Heart left ventricle (tissue), 16 donors: ENCODE results near the gene HACD2. TPM values are rescaled to one million over a fixed set of nuclear protein-coding genes. Genes with fewer than 3 reads are reported as not detected.

Experiments
- ATAC-seq, 4 donors: fragments of 200-7000 bp; cut with Tn5 transposase; one replicate each; pipeline ENCODE4 v1.9.1; 2020 to 2022; ENCODE audit warnings: moderate library complexity in 4 of 4, mild to moderate bottlenecking in 3 of 4, moderate number of reproducible peaks in 1 of 4
- DNase-seq, 5 donors: peaks; one replicate each; pipeline ENCODE4 v3.0.0-alpha.2; 2020
- H3K27ac ChIP-seq, 12 donors: fragments of 200-600 bp; sonication (generic) in 4 of 12; one replicate each; pipeline versions ENCODE4 v1.5.0 to v1.8.0; 2016 to 2022; ENCODE audit warnings: mild to moderate bottlenecking in 2 of 12
- H3K27me3 ChIP-seq, 9 donors: fragments of 200-600 bp; sonication (generic) in 2 of 9; one replicate each; pipeline versions ENCODE4 v1.5.1 to v1.8.0; 2016 to 2022; ENCODE audit warnings: mild to moderate bottlenecking in 3 of 9
- H3K36me3 ChIP-seq, 9 donors: fragments of 200-600 bp; sonication (generic) in 2 of 9; one replicate each; pipeline versions ENCODE4 v1.5.0 to v1.8.0; 2018 to 2022; ENCODE audit warnings: mild to moderate bottlenecking in 2 of 9
- H3K4me1 ChIP-seq, 12 donors: fragments of 200-600 bp; sonication (generic) in 4 of 12; one replicate each; pipeline versions ENCODE4 v1.5.0 to v1.8.0; 2016 to 2022; ENCODE audit warnings: mild to moderate bottlenecking in 3 of 12
- H3K4me3 ChIP-seq, 12 donors: fragments of 200-600 bp; sonication (generic) in 4 of 12; one replicate each; pipeline versions ENCODE4 v1.5.0 to v1.8.0; 2017 to 2022; ENCODE audit warnings: mild to moderate bottlenecking in 9 of 12, moderate library complexity in 4 of 12
- H3K9me3 ChIP-seq, 12 donors: fragments of 200-600 bp; sonication (generic) in 4 of 12; one replicate each; pipeline versions ENCODE4 v1.5.0 to v1.8.0; 2016 to 2022; ENCODE audit warnings: mild to moderate bottlenecking in 1 of 12
- POLR2A ChIP-seq, 2 donors: fragments of 450-650 bp; IDR thresholded peaks; one replicate each; pipeline ENCODE4 v1.6.1; 2017; ENCODE audit warnings: antibody characterized with exemption in 2 of 2, mild to moderate bottlenecking in 2 of 2, moderate library complexity in 2 of 2
- WGBS, 4 donors: extraction: QIAGEN DNeasy Blood & Tissue Kit in 2 of 4; methylation state at CpG; one replicate each; pipeline versions ENCODE4 v1.1.5 to v1.1.7; 2013 to 2018; 5-methylcytosine and 5-hydroxymethylcytosine counted together
- intact Hi-C, 10 donors: fragments of 100-400 bp; cut with DNase I; formaldehyde crosslinking; loops; one replicate each; pipeline versions ENCODE4 v1.11.1 to v1.14.2; 2022
- polyA plus RNA-seq, 2 donors: library from polyadenylated mRNA; stranded (reverse); fragments of 200-250 nt; gene quantifications; one replicate each; pipeline ENCODE4 v1.2.3, GENCODE V29; 2013
- total RNA-seq, 9 donors: library from RNA; depleted of rRNA in 2 of 9; stranded (reverse); fragments of >200 nt in 2 of 9; fragmentation: NEBNext Ultra II Directional in 3 of 9; extraction: Animal tissue kit (Norgen Biotek cat#: 25700) in 3 of 9; gene quantifications; one replicate each; pipeline versions ENCODE4 v1.1.0 to v1.2.4, GENCODE V29; 2016 to 2023
- TF ChIP-seq, protein P1 (sequence below), 12 donors: fragments of 200-600 bp; sonication (generic) in 4 of 12; IDR thresholded peaks; one replicate each; pipeline versions ENCODE4 v1.5.0 to v1.8.0; 2018 to 2022; ENCODE audit warnings: antibody characterized with exemption in 12 of 12, mild to moderate bottlenecking in 5 of 12
- donor health status: ischemic (EF 13 %, LVEDD 7.1; RV severe dilation, severe dysfunction).
- donor health status: healthy with polysubstance abuse.
- donor health status: DM: no; HTN: yes; CAD: no.
- donor health status: DM: no; HTN: no; CAD: no.
- donor health status: ischemic (EF 25% LVEDD 6.9; RV normal size, moderate dysfunction).
- donor health status: ischemic (EF 25% LVEDD 5.7; RV mildly dilated, moderate dysfunction).
- donor health status: healthy.
- donor health status: DM: yes; HTN: yes; CAD: no.
- donor health status: ischemic (EF 35%, LVEDD 5.7; RV mildly dilated, moderate dysfunction).
- donor health status: nonischemic (EF 11% LVEDD 7.7; RV severe dilation, severe dysfunction).
- donor health status: DM: yes; HTN: yes; CAD: no.
- donor health status: PGD.
- donor health status: ischemic (EF 29% LVEDD 5.4; RV normal size, mild dysfunction).
- donor health status: nonischemic (EF 23%, LVEDD 6.1; RV moderate dilation, normal function).

The HACD2 gene
- total and polyA plus RNA-seq, 11 donors: 5.6 to 23.3 (median 9.7) TPM

- intact Hi-C loops: no loop called here
- ATAC-seq: peak in 2 of 4 donors; percentile 24 to 42
- 43 to 66% (median 57%) methylated on average over 4 of the region's 4 CpGs for WGBS, 4 donors
Observed at GRCh38 chr3:123571264-123571972, 13.4 kb downstream of the HACD2 start.

GRCh38 chr3:123568875-123569274 is 16.0 kb downstream of the HACD2 start:
- Histone ChIP-seq H3K4me3 (no peak overlapping the region), H3K36me3 (peaks cover 0 to 12% (median 0%) of the 10 kb centered on the region in 9 donors), H3K4me1 (peaks cover 0 to 6% (median 0%) of the 10 kb centered on the region in 12 donors), H3K27me3 (no peaks in the 10 kb centered on the region), H3K9me3 (no peaks in the 10 kb centered on the region), H3K27ac (no peak overlapping the region)
- no peak for ATAC-seq
- TF ChIP-seq, protein P1, sequence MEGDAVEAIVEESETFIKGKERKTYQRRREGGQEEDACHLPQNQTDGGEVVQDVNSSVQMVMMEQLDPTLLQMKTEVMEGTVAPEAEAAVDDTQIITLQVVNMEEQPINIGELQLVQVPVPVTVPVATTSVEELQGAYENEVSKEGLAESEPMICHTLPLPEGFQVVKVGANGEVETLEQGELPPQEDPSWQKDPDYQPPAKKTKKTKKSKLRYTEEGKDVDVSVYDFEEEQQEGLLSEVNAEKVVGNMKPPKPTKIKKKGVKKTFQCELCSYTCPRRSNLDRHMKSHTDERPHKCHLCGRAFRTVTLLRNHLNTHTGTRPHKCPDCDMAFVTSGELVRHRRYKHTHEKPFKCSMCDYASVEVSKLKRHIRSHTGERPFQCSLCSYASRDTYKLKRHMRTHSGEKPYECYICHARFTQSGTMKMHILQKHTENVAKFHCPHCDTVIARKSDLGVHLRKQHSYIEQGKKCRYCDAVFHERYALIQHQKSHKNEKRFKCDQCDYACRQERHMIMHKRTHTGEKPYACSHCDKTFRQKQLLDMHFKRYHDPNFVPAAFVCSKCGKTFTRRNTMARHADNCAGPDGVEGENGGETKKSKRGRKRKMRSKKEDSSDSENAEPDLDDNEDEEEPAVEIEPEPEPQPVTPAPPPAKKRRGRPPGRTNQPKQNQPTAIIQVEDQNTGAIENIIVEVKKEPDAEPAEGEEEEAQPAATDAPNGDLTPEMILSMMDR (IDR thresholded peaks at IDR 0.05): no peak
- TF ChIP-seq POLR2A (IDR thresholded peaks at IDR 0.05): no peak
- intact Hi-C loops: no loop called here
- DNase-seq: no peak

More at GRCh38 chr3:123571264-123571972, 13.4 kb downstream of the HACD2 start:
- H3K36me3 ChIP-seq: peaks cover 0 to 15% (median 0%) of the 10 kb centered on the region in 9 donors
- TF ChIP-seq, protein P1 (IDR thresholded peaks at IDR 0.05): no peak
- no peak for TF ChIP-seq POLR2A (IDR thresholded peaks at IDR 0.05)
- H3K9me3 ChIP-seq: no peaks in the 10 kb centered on the region
- no peaks in the 10 kb centered on the region for H3K27me3 ChIP-seq
- H3K27ac ChIP-seq: no peak overlapping the region
- H3K4me1 ChIP-seq: peaks cover 0 to 13% (median 0%) of the 10 kb centered on the region in 12 donors
- DNase-seq: peak in 1 of 5 donors; percentile 31
- no peak overlapping the region for H3K4me3 ChIP-seq

- ATAC-seq (no peak), DNase-seq (no peak)
- H3K27ac ChIP-seq: no peak overlapping the region
- TF ChIP-seq, protein P1 (IDR thresholded peaks at IDR 0.05): no peak
- no peak for TF ChIP-seq POLR2A (IDR thresholded peaks at IDR 0.05)
- no peak overlapping the region for H3K4me3 ChIP-seq
- H3K36me3 ChIP-seq: peaks cover 0 to 8% (median 0%) of the 10 kb centered on the region in 9 donors
- peaks cover 0 to 6% (median 0%) of the 10 kb centered on the region in 12 donors for H3K4me1 ChIP-seq
- intact Hi-C loops: no loop called here
- no peaks in the 10 kb centered on the region for H3K9me3 ChIP-seq
- H3K27me3 ChIP-seq: no peaks in the 10 kb centered on the region
- 93 to 96% (median 95%) methylated on average over 7 of the region's 7 CpGs for WGBS, 4 donors
Observed at GRCh38 chr3:123568034-123568433, 16.8 kb downstream of the HACD2 start.

DNA sequence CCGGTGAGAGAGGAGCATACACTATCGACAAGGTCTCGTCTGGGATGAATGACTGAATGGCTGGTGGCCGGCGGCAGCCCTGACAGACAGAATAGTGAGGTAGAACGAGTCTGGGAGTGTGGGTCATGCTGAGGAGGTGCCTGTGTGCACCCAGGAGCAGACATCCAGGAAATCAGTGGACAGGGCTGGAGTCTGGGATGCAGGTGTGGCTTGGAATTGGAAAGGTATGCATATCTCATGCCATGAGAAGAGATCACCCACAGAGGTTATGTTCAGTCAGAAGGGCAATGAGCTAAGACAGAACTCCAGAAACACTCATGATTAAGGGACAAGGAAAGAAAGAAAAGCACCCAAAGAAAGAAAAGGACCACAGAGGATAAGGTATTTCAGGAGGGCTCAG is 20.8 kb downstream of the HACD2 start:
- intact Hi-C loops: loop anchor here in 1 of 10 donors (5.0 kb wide), 1 partner anchor 237 kb away; no protein-coding TSS in a partner anchor
- DNase-seq (no peak), ATAC-seq (no peak)
- TF ChIP-seq, protein P1 (IDR thresholded peaks at IDR 0.05): no peak
- TF ChIP-seq POLR2A (IDR thresholded peaks at IDR 0.05): no peak
- Histone ChIP-seq H3K4me1 (peaks cover 0 to 5% (median 0%) of the 10 kb centered on the region in 12 donors), H3K9me3 (no peaks in the 10 kb centered on the region), H3K27me3 (no peaks in the 10 kb centered on the region), H3K4me3 (no peak overlapping the region), H3K36me3 (peaks cover 0 to 8% (median 0%) of the 10 kb centered on the region in 9 donors), H3K27ac (no peak overlapping the region)
- WGBS, 4 donors: 89 to 95% (median 93%) methylated on average over 6 of the region's 6 CpGs
